SK-N-SH treated with all-trans-retinoic acid at 6 μM for 48 hours (cell line): Measurements from ENCODE around the gene USP36.
"Not testable (repeated sequence)": the region's sequence is repeated elsewhere in the genome, so short reads cannot be mapped to it uniquely, and the experiment has no call there.

Source experiments
- ATAC-seq: fragments of 200-7000 bp; cut with Tn5 transposase; 3 replicates; pipeline ENCODE4 v1.9.1; 2020; ENCODE audit warnings: mild to moderate bottlenecking, moderate library complexity
- ARNTL ChIP-seq: fragments of 450-650 bp; formaldehyde crosslinking; IDR thresholded peaks from 2 replicates; pipeline ENCODE4 v1.5.0; 2020; ENCODE audit warnings: low read depth, mild to moderate bottlenecking, moderate library complexity, borderline replicate concordance
- BACH2 ChIP-seq: fragments of 250-450 bp; sonication (Bioruptor Pico); IDR thresholded peaks from 2 replicates; pipeline ENCODE4 v1.9.0; 2021; ENCODE audit warnings: mild to moderate bottlenecking, borderline replicate concordance
- CSDC2 ChIP-seq: fragments of 250-450 bp; sonication (Bioruptor Pico); IDR thresholded peaks from 2 replicates; pipeline ENCODE4 v1.5.0; 2020; ENCODE audit warnings: mild to moderate bottlenecking, moderate library complexity
- CSRNP3 ChIP-seq: fragments of 250-450 bp; sonication (Bioruptor Pico); IDR thresholded peaks from 2 replicates; pipeline ENCODE4 v1.5.1; 2021; ENCODE audit warnings: mild to moderate bottlenecking, moderate library complexity
- ESRRG ChIP-seq: fragments of 250-450 bp; sonication (Bioruptor Pico); IDR thresholded peaks from 2 replicates; pipeline ENCODE4 v1.6.1; 2021; ENCODE audit warnings: mild to moderate bottlenecking
- GLIS3 ChIP-seq: fragments of 250-450 bp; sonication (Bioruptor Pico); IDR thresholded peaks from 2 replicates; pipeline ENCODE4 v1.5.0; 2020; ENCODE audit warnings: mild to moderate bottlenecking, moderate library complexity
- ISL1 ChIP-seq: fragments of 250-450 bp; sonication (Bioruptor Pico); IDR thresholded peaks from 2 replicates; pipeline ENCODE4 v2.1.2; 2022; ENCODE audit warnings: mild to moderate bottlenecking, moderate library complexity
- OSR1 ChIP-seq: fragments of 250-450 bp; sonication (Bioruptor Pico); IDR thresholded peaks from 2 replicates; pipeline ENCODE4 v1.8.0; 2022; ENCODE audit warnings: moderate library complexity, mild to moderate bottlenecking, inconsistent platforms
- PPARA ChIP-seq: fragments of 250-450 bp; sonication (Bioruptor Pico); IDR thresholded peaks from 2 replicates; pipeline ENCODE4 v1.5.0; 2020; ENCODE audit warnings: mild to moderate bottlenecking, borderline replicate concordance
- RARB ChIP-seq: fragments of 250-450 bp; sonication (Bioruptor Pico); IDR thresholded peaks from 2 replicates; pipeline ENCODE4 v1.8.0; 2021; ENCODE audit warnings: mild to moderate bottlenecking, moderate library complexity
- SNAI2 ChIP-seq: fragments of 250-450 bp; sonication (Bioruptor Pico); IDR thresholded peaks from 2 replicates; pipeline ENCODE4 v1.5.0; 2020; ENCODE audit warnings: mild to moderate bottlenecking, moderate library complexity
- TCF4 ChIP-seq: fragments of 250-450 bp; sonication (Bioruptor Pico); IDR thresholded peaks from 2 replicates; pipeline ENCODE4 v1.8.0; 2021; ENCODE audit warnings: mild to moderate bottlenecking, moderate library complexity, borderline replicate concordance
- TOX ChIP-seq: fragments of 250-450 bp; sonication (Bioruptor Pico); IDR thresholded peaks from 2 replicates; pipeline ENCODE4 v1.8.0; 2021; ENCODE audit warnings: mild to moderate bottlenecking, moderate library complexity, borderline replicate concordance
- TSHZ2 ChIP-seq: fragments of 250-450 bp; sonication (Bioruptor Pico); IDR thresholded peaks from 2 replicates; pipeline ENCODE4 v1.5.0; 2020; ENCODE audit warnings: mild to moderate bottlenecking, moderate library complexity
- ZC3H10 ChIP-seq: fragments of 250-450 bp; sonication (Bioruptor Pico); IDR thresholded peaks from 2 replicates; pipeline ENCODE4 v1.5.1; 2021; ENCODE audit warnings: mild to moderate bottlenecking, moderate library complexity
- ZFP3 ChIP-seq: fragments of 250-450 bp; sonication (Bioruptor Pico); IDR thresholded peaks from 2 replicates; pipeline ENCODE4 v1.5.0; 2020; ENCODE audit warnings: mild to moderate bottlenecking, moderate library complexity
- ZFP30 ChIP-seq: fragments of 450-650 bp; formaldehyde crosslinking; IDR thresholded peaks from 2 replicates; pipeline ENCODE4 v1.5.0; 2022; ENCODE audit warnings: mild to moderate bottlenecking, moderate library complexity
- ZNF565 ChIP-seq: fragments of 450-650 bp; formaldehyde crosslinking; conservative IDR thresholded peaks from 2 replicates; pipeline ENCODE4 v1.5.0; 2020; ENCODE audit warnings: low read depth, mild to moderate bottlenecking, moderate library complexity
- ZNF70 ChIP-seq: fragments of 450-650 bp; formaldehyde crosslinking; IDR thresholded peaks from 2 replicates; pipeline ENCODE4 v1.5.0; 2020; ENCODE audit warnings: mild to moderate bottlenecking, moderate library complexity
- ZNF8 ChIP-seq: fragments of 450-650 bp; formaldehyde crosslinking; IDR thresholded peaks from 2 replicates; pipeline ENCODE4 v1.5.0; 2020; ENCODE audit warnings: mild to moderate bottlenecking, moderate library complexity
- TF ChIP-seq, protein P1 (sequence below): fragments of 250-450 bp; sonication (Bioruptor Pico); IDR thresholded peaks from 2 replicates; pipeline ENCODE4 v1.8.0; 2020; ENCODE audit warnings: mild to moderate bottlenecking, moderate library complexity, borderline replicate concordance

The USP36 gene

DNA sequence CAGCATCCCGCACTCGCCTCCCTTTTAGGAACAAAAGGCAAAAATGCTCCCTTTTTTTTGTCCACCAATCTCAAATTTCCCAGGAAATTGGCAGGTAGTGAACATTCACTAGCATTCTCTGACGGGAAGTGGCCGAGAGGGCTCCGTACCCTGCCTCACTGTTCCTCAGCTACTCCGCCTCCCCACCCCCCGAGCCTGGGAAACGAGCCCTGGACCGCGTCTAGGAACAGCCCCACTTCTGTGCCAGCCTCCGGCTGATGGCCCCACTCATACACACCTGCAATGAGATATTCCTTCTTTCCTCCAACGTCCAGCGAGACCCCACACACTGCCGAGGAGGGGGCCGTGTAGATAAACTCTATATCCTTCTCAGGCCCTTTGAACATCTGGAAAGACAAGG, 30.0 kb upstream of the USP36 start:
- TF ChIP-seq ARNTL (CRISPR knock-in tag) (no peak), ZFP30 (no peak), BACH2 (CRISPR knock-in tag) (no peak), CSDC2 (CRISPR knock-in tag) (no peak), GLIS3 (CRISPR knock-in tag) (no peak), ZNF70 (CRISPR knock-in tag) (no peak), PPARA (CRISPR knock-in tag) (no peak), ZNF8 (CRISPR knock-in tag) (no peak), ESRRG (CRISPR knock-in tag) (no peak), ZC3H10 (CRISPR knock-in tag) (no peak), OSR1 (CRISPR knock-in tag) (no peak), TOX (CRISPR knock-in tag) (no peak), ISL1 (CRISPR knock-in tag) (no peak), RARB (CRISPR knock-in tag) (no peak)
- TF ChIP-seq, protein P1, sequence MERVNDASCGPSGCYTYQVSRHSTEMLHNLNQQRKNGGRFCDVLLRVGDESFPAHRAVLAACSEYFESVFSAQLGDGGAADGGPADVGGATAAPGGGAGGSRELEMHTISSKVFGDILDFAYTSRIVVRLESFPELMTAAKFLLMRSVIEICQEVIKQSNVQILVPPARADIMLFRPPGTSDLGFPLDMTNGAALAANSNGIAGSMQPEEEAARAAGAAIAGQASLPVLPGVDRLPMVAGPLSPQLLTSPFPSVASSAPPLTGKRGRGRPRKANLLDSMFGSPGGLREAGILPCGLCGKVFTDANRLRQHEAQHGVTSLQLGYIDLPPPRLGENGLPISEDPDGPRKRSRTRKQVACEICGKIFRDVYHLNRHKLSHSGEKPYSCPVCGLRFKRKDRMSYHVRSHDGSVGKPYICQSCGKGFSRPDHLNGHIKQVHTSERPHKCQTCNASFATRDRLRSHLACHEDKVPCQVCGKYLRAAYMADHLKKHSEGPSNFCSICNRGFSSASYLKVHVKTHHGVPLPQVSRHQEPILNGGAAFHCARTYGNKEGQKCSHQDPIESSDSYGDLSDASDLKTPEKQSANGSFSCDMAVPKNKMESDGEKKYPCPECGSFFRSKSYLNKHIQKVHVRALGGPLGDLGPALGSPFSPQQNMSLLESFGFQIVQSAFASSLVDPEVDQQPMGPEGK (CRISPR knock-in tag), result no peak
- TF ChIP-seq, all 23 proteins: peak for 0
- ATAC-seq, result no peak

GRCh38 chr17:78868391-78868790, 27.8 kb upstream of the USP36 start:
- no peak for TF ChIP-seq PPARA (CRISPR knock-in tag)
- TF ChIP-seq ZFP3 (CRISPR knock-in tag), result 0 out of 2 replicates have a peak, but pooled peaks have one; percentile 40
- ATAC-seq, result peak; percentile 74

DNA sequence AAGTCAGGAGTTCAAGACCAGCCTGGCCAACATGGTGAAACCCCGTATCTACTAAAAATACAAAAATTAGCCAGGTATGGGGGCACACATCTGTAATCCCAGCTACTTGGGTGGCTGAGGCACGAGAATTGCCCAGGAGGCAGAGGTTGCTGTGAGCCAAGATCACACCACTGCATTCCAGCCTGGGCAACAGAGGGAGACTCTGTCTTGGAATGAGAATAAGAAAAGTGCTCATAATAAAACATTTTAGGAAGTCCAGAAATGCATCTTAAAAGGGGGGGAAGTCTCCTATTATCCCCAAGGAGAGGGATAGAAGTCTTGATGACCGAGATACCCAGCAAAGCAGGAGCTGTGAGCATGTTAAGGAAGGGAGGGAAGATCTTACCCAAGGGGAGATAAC, 26.4 kb upstream of the USP36 start:
- not testable (repeated sequence) for ATAC-seq

- ATAC-seq, result peak; percentile 68
- TF ChIP-seq ZFP3 (CRISPR knock-in tag), result no peak
- TF ChIP-seq SNAI2 (CRISPR knock-in tag), result no peak
- TF ChIP-seq PPARA (CRISPR knock-in tag), result no peak
- no peak for TF ChIP-seq ZNF565 (CRISPR knock-in tag)
- TF ChIP-seq TCF4 (CRISPR knock-in tag), result no peak
- no peak for TF ChIP-seq ISL1 (CRISPR knock-in tag)
- TF ChIP-seq CSRNP3, result no peak
- TF ChIP-seq, protein P1 (CRISPR knock-in tag), result no peak
- no peak for TF ChIP-seq ZNF70 (CRISPR knock-in tag)
- TF ChIP-seq ESRRG (CRISPR knock-in tag), result no peak
- TF ChIP-seq TOX (CRISPR knock-in tag), result no peak
- TF ChIP-seq OSR1 (CRISPR knock-in tag), result no peak
- TF ChIP-seq ARNTL (CRISPR knock-in tag), result no peak
- TF ChIP-seq CSDC2 (CRISPR knock-in tag), result no peak
- TF ChIP-seq ZC3H10 (CRISPR knock-in tag), result no peak
- TF ChIP-seq TSHZ2, result no peak
- no peak for TF ChIP-seq ZNF8 (CRISPR knock-in tag)
- TF ChIP-seq ZFP30, result no peak
Observed at GRCh38 chr17:78865682-78866390, 25.2 kb upstream of the USP36 start.
